NCI-H226 (cell line): ENCODE results near the gene SDC3.

ENCODE experiments used
- DNase-seq: peaks from one replicate; pipeline ENCODE4 v3.0.0-alpha.2; 2015

SDC3 gene

DNA sequence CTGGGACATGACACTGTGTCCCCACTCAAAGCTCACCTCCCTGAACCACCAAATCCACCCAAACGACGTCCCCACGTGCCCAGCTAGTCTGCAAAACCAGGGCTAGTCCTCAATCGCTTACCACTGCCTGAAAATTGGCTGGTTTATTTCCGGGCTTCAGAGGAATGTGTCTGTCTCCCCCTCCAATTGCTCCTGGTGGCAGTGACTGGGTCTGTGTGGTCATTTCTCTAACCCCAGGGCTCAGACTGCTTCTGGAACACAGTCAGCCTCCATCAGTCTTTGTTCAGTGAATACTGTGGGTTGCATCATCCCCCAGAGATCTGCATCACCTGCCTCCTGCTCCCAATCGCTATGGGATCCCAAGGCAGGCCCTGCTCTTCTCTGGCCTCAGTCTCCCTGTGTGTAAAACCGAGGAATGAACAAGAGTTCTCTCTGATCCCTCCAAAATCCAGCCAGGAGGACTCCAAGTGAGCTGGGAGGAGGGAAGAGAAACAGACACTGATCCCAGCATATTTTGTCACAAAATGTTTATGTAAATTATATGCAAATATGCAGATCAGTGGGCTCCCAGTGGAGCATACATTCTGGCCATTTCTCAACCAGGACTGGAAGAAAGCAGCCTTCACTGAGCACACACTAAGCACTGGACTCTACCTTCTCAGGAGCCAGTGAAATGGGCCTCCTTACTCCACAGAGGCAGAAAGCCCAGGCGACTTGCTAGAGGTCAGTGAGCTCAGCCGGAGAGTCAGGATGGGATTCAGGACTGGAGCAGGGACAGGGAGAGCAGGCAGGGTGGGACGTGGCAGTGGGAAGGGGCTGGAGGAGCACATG is 20.9 kb downstream of the SDC3 start:
- DNase-seq, result no peak

DNA sequence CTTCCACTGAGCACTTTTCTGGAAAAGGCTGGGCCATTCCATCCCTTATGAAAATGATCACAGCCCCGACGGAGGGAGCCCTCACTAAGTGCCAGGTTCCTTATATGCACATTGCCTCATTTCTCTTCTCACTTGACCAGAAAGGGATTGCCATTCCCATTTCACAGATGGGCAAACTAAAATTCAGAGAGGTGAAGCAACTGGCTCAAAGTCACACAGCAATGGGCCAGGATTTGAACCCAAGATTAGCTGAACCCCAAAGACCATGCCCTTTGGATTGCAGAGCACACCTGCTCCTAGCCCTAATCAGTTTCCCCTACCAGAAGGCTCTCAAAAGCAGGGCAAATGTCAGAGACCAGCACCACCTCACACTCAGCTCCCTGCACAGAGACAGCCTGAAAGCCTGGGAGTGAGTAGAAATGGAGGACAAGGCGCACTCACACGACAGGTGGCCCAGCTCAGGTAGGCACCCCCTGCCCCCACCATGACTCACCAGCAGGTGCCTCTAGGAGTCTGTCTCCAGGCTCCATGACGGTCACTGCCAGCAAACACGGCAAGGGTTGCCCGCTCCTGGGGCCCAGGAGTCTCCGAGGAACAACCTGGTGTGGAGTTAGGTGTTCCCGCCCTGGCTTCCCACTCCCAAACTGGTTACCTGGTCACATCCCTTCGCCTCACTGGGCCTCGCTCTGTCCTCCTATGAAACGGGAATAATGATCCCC is 21.7 kb downstream of the SDC3 start:
- DNase-seq, result no peak

DNA sequence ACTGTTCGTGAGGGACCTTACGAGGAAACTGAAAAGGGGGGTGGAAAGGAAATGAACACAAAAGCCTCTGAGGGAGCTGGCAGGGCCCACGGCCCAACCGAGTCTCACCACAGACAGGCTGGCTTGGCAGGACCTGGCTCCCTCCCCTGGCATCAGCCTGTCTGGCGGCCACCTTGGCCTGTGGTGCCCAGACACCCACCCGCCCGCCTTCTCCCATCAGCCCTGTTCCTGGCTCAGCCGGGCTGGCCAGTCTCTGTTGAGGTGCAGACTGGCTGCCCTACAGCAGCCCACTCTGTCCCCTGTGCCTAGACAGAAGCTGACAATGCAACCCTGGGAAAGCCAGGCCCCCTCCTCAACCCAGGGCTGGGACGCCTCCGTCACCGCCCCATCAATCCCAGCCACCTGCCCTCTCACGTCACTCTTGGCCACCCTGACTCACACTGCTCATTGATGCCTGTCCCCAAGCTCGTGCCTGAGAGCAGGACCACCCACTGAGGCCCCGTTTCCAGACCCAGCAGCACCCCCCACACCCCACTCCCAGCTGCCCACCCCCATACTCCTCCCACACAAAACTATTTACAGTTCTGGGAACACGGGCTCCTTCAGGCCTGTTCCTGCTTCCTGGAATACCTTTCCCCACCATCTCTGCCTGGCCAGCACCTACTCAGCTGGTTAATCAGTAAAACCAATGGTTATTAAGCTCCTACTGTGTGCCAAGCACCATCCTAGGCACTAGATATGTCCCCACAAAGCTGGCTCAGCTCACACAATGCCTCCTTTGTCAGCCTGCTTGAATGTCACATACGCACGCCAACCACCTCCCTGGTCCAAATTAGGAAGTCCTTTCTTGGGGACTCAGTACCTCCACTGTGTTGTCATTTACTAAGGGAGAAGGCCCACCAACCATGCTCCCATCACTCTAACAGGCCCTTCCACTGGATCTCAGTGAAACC is 22.7 kb downstream of the SDC3 start:
- DNase-seq, result no peak

DNA sequence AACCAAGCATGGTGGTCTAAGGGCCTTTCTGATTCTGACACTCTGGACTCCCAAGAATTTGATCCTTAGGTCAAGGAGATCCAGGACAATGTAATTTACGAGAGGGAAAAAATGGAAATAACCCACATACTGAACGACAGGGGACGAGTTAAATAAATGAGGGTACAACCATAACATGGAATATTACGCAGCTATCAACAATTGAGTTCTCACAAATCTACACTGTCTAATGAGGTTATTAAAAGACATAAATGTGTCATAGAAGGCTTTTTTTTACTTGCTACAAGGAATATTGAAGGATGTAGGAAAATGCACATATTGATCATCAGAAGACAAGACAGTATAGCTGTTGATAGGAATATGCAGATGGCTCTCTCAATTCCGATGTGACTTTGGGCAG is 23.8 kb downstream of the SDC3 start:
- no peak for DNase-seq

DNA sequence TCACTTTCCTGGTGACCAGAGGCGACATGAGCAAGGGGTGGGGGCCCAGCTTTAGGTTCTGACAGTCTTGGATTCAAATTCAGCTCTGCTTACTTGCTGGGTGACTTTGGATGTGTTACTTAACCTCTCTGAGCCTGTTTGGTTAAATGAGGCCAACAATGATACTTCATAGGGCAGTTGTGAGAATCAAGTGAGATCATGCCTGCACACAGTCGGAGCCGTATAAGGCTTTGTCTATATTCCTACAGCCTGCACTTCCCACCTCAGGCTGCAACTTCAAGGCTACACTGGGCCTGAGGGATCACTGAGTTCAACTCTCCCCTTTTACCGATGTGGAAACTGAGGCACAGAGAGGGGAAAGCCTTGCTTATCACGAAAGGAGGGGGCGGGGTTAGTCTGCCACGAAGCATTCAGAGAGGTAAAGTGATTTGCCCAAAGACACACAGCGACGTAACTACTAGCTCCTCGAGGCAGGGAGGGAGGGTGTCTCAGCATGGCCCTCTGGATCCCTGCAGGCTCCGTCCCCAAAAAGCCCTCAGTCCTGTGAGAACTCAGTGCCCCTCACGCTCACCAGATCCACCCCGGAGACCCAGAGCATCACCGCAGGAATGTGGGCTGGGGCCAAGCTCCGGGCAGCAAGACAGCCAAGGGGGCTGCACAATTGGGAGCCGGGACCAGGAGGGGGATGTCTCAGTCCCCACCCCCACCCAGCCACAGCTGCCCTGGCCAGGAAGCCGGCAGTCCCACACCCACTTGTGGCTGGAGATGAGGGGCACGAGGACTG is 25.0 kb downstream of the SDC3 start:
- no peak for DNase-seq

DNA sequence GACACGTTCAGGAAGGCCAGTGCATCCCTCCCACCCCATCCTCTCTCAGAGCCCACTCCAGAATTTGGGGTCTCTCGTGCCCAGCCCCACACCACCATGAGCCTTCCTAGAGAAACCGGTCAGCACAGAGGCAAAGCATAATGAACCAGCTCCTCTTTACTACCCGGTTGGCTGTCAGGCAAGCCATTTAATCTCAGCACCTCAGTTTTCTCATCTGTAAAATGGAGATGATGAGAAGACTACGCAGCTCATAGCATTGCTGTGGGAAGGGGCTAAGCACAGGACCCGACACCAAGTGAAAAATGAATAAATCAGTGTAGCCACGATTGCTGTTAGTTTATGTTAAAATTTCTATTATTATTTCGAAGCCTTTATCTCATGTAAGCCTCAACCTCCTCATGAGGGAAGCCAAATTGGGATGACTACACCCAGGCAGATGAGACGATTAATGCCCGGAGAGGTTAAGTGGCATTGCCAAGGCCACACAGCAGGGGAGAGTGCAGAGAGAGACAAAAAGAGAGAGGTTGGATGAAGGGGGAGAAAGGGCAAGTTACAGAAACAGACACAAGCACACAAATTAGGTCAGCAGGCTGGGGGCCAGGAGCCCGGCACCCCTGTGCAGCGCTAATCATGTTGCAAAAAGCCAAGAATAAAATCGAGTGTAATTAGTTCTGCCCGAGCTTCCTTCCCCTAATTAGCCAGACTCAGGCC is 25.7 kb downstream of the SDC3 start:
- DNase-seq, result no peak

DNA sequence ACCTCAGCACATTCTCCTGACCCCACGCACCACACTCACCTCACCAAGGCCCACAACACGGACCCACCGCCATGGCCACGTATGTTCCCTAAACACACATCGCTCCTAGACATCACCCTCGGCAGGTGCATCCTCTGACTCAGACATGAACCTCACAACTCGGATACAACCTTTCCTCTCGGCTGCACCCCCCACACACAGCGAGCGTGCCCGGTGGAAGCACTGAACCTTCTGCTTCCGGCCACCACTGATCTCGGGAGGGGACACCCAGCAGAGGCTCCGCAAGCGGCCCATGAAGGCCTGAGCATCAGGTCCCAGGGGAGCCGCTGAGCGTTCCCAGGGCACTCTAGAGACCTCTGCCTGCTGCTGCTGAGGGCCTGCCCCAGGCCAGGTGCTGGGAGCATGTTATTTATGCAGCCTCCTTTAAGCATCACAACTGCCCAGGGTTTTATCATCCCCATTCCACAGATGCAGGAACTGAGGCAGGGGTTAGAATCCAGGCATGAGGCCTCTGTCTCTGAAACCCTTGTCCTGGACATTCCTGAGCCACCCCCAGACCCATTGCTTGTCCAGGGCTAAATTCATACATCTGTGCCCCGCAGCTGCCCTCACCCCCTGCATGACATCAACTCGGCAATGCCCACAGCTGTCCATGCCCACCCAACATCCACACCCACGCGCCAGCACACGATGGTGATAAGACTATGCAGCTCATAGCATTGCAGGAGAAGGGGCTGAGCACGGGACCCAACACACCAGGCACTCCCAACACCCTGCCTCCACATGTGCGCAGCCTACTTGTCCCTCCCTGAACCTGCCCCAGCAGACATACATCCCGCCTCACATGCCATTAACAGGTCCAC is 27.0 kb downstream of the SDC3 start:
- DNase-seq, result no peak

DNA sequence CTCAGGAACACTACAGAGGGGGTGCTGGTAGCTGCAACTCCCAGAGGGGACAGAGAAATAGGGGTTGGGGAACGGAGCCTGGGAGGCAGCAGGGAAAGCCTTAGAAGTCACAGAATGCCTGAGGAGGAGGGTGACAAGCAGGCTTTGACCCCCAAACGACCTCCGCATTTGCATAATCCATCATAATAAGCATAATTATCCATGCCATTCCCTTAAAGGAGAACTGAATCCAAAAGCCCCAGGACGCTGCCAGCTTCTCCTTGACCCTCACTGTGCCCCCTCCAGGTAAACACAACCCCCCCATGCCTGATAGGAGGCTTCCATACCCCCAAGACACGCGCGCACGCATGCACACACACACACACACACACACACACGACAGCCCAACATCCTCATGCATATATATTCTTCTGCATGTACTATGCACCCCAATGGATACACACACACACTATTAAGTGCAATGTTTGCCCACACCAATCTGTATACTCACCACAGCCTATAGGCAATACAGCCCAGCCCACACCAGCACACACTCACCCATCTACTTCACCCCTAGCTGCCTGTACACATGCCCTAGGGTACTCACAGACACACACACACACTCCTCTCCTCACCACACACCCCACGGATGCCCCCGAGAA is 27.8 kb downstream of the SDC3 start:
- no peak for DNase-seq

DNA sequence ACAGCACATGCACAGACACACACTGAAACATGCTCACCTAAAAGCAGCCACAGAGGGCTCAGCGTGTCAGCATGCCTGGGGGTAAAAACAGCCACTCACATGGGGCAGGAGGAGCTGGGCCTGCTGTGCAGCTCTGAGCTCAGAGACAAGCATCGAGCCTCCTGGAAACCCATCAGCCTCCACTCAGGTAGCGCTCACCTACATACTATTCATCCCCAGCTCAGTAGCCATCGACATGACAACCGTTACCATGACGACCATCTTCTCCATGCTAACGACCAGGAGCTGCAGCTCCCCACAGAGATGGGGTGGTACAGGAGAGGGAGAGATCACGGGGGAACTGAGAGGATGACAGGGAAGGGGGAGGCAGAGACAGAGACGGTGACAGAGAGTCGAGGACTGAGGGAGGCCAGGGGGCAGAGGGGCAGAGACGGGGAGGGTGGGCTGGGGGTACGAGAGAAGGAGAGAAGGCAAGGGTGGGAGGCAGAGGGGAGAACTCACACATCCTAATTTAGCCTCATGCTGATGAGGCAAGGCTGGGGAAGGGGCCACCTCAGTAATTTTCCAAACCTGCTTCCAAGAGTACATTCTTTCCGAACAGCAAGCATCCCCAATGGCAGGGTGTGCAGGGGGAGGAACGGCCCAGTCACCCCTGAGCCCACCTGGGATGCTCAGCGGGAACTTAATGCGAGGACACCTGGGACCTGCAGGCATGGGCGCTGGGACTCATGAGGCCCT is 28.4 kb downstream of the SDC3 start:
- no peak for DNase-seq

DNA sequence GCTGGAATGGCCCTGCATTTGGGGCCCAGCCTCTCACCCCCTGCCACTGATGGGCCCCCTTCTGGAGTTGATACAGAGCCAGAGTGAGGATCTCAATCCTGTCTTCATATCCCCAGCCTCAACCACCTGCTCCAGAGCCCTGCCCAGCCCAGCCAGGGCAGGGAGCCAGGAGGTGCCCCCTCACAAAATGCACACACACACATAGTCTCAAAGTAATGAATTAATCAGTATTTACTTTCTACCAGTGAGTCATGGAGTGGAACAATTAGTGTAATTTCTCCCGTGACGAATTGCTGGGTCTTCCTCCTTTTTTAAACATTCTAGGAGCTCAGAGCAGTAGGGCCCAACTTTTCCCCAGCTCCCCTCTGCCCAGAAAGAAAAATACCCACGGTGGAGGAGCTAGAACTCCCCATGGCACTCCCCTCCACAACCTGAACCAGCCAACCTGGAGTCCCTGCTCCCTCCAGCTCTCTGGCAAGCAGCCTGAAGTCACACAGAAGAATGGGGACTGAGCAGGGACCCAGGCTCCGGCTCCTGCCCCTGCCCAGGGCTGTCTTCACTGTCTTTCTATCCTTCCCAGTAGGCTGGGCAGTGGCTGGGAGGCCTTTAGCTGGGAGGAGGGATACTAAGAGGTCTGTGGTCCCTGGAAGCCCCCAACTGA is 29.3 kb downstream of the SDC3 start:
- DNase-seq, result no peak

DNA sequence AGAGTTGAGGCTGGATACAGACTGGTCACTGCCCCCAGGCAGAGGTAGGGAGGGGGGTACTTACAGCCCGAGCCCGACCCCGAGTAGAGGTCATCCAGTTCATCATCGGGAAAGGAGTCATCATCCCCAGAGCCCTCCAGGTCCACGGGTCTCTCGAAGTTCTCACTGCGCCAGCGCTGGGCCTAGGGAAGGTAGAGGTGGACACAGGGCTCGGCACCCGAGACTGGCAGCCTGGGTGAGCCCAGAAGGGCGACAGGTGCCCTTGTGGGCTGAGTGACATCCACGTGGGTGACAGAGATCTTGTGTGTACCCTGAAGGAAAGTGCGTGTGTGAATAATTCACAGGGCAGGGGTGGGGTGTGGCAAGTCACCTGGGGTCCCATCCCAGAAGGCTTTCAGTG is 30.0 kb downstream of the SDC3 start:
- DNase-seq, result no peak

DNA sequence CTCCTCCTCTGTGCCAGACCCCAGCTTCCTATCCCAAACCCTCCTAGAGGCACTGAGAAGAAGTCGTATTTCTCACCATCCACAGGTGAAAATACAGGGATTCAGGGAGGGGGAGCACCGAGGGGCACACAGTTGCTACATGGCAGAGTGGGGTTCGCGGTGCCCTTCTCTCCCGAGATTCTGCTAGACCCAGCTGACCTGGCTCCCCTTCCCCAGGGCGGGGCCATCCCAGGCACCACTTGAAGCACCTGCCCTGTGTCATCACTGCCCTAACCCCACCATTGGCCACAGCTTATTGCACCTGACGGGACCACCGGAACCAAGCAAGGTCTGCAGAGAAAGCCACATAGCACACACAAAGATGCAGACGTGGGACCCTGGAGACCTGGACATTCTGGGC is 30.5 kb downstream of the SDC3 start:
- no peak for DNase-seq

DNA sequence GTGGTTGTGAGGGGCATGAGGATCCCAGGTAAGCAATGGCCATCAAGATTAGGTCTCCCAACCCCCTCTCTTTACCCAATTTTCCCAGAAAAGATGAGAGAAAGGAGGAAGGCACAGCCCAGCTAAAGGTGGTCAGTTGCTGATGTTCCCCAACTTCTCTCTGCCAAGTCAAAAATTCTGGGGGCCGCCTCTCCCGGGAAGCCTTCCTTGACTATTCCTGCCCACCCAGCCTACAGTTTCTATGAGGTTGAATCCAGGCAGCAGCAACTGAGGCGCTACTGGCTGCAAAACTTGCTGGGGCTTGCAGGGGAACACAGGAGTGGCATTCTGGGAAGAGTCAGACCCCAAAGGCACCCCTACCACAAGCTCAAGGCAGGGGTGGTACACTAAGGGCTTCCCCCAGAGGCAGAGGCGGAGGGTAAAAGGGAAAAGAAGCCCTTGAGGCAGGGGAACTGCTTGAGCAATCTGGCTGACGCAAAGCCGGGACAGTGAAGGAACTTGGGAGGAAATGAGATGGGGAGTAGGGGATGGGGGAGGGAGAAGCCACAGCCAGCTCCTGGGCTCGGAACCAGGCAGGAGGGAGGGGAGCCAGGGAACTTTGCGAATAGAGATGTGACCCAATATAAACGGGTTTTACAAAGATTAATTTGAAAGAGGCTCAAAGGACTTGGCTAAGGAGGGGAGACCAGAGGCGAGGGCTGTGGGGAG is 31.2 kb downstream of the SDC3 start:
- no peak for DNase-seq

DNA sequence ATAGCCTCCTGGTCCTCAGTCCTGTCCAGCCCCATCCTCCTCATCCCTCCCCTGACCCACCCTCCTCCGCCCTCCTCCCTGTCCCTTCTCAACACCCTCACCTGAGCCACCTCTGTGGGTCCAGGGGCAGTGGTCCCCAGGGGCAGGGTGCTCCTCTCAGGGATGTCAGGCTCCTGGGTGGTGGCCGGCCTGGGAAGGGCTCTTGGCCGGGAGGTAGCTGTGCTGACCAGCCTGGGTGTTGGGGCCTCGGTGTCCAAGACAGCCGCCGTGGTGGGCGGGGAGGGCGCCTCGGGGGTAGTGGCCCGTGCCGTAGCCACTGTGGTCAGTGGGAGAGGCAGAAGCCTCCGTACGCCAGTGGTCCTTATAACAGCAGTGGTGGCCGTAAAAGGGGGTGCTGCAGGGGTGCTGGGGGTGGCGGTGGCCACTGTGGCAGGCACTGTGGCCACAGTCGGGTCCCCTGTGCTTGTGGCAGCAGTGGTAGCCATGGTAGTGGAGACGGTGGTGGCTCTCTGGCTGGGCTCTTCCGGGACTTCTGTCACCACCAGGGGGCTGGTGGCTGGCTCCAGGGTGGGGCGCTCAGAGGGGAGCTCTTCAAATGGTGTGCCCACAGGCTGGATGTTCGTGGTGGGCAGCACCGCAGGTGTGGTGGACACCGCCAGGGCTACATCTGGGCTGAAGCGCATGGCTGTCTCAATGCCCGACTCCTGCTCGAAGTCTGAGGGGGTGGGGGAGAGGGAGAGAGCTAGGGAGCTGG is 31.9 kb downstream of the SDC3 start:
- no peak for DNase-seq

DNA sequence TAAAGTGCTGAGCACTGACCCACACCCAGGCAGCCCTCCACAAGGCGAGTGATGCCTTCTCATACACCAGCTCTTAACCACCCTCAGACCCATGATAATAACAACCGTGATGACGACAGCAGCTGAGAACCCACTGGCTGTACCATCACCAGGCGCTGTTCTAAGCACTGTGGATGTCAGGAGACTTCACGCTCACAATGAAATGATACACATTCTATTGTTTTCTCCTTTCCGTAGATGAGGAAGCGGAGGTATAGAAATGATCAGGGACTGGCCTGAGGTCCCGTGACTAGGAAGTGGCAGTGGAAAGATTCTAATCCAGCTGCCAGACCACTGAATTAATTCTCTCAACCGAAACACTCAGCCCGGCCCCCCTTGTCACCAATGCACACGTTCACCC is 32.6 kb downstream of the SDC3 start:
- DNase-seq, result no peak

DNA sequence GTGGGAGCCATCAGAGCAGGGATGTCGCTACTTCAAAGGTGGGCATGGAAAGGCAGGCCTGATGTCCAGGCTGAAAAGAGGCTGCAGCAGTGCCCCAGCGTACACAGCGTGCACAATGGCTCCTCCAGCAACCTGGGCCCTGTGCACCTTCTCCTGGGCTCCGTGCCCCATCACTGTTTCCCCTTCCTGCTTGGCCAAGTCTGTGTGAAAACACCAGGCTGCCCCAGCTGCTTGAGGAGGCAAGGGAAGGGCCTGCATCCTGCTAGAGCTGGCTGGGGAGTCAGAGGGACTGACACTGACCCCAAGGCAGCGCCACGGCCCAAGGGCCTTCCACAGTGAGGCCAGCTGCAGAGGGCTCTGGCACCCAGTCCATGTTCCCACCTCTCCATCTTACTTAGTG is 33.4 kb downstream of the SDC3 start:
- no peak for DNase-seq

DNA sequence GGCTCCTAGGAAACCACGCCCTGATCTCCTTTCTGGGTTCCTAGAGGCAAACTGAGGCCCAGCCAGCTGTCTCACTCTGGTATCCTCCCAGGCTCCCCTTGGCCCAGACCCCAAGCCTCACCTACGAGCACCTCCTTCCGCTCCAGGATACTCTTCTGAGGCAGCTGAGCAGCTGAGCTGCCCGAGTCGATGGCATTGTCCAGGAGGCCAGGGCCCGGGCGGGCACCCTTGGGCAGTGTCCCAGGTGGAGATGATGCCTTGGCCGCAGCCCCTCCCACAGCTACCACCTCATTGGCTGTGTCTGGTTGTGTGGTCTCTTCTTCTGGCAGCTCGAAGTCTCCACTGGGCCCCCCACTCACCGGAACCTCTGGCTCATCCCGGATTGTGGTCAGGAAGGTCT is 34.4 kb downstream of the SDC3 start:
- DNase-seq, result no peak

DNA sequence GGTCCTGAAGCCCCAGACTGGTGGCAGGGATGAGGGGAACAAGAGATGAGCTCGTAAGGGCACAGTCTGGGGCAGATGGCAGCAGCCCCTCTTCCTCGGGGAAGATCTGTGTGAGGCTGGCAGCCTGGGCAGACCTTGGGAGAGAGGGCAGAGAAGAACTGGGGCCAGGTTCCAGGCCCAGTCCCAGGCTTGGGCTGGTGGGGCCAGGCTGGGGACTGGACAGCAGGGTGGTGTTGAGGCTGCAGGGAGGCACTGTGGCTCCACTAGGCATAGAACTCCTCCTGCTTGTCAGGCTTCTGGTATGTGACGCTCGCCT is 35.7 kb downstream of the SDC3 start:
- DNase-seq, result no peak
